NCI-H128 (cell line): ENCODE measurements around the gene PACSIN3.

ENCODE experiments used
- DNase-seq: peaks from one replicate; lab custom pipeline; 2025; ENCODE audit not compliant: unreplicated experiment; lab: John Stamatoyannopoulos, UW

The PACSIN3 gene

GRCh38 chr11:47177229-47177845, 8.9 kb downstream of the PACSIN3 start:
- DNase-seq: peak; percentile 66

DNA sequence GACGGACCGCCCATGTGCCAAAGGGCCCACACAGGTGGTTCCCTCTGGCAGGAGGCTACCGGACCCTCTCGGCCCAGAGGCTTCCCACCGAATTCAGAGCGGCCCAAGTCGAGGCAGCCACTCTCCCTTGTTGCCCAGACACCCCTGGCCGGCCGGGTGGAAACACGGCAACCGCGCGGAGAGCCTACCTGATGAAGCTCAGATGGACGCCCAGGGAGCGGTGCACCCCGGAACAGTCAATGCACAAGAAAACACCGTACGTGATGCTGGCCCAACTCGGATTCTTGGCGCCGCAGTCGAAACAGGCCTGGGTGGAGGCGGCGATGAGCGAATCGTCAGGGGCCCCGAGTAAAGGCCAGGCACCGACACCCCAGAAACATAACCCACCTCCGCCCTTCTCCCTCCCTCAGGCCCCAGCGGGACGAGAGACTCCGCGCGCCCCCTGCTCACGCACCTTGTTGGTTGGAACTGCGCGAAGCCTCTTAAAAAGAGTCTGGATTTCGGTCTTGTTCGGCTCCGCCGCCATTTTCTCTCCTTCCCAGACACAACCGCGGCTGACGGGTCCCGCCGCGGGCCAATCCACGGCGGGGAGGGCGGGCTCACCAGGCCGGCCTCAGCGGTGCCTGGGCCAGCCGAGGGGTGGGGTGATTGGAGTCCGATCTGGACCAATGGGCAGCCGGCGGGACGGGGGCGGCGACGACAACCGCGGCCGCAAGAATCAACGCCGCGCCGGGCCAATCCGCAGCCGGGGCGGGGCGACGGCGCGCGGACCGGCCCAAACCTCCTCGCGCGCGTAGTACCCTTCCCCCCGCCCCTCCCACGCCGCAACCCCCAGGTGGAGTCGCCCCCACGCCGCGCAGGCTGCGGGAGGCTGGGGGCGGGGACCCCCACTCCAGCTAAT, 9.7 kb downstream of the PACSIN3 start, which contains the start of gene ARFGAP2:
Gene ARFGAP2 (minus strand): TSS at position 552 of the 901 bp plus-strand sequence. CDS start 26 bp downstream, at position 526.
- DNase-seq: peak; percentile 90

DNA sequence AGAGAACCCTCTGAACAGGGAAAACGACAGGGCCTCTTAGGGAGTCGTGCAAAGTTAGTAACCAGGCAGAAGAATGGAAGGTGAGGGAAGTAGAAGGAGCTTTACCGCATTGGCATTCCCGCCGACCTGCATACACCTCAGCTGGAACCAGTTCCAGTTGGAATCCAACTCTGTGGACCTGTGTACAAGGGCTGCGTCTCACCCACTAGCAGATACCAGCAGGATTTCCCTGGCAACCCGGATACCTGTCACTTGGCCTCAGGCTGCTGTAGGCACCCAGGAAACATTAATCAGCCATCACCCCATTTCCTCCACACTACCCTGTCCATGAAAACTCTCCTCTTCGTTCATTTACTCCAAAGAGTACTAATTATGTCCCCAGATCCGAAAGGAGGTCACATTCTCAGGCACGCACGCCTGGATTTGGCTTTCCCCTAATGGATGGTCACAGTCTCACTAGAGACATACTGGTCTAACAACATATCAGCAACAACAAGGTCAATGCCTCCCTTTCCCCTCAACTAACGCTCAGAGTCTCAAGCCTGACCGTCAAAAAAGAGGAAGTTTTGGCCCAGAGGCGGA, 10.4 kb downstream of the PACSIN3 start:
- no peak for DNase-seq

DNA sequence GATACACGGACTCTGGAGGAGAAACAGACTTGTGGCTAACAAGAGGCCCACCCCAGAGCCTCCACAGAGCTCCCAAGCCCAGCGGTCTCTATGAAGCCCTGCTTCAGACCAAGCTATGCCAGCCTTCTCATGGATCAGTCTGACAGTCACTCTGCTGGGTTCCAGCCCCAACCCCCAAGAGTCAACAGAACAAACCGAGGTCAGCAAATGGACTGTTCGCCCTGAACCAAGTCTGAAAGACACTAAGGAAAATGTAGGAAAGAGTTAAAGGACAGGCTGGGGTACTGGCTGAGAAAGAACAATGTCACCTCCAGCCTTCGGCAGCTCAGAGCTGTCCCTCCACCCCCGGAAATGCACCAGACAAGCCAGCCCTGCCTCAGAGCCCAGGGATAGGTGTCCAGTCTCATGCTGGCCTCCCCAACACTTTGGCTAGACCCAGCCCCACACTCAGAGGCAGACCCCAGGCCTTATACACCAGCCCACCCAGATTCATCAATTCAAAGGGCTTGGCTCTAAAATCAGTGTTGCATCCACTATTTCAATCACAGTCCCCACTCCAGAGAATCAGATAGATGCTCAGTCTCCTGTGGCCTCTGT, 13.4 kb downstream of the PACSIN3 start:
- DNase-seq: no peak

DNA sequence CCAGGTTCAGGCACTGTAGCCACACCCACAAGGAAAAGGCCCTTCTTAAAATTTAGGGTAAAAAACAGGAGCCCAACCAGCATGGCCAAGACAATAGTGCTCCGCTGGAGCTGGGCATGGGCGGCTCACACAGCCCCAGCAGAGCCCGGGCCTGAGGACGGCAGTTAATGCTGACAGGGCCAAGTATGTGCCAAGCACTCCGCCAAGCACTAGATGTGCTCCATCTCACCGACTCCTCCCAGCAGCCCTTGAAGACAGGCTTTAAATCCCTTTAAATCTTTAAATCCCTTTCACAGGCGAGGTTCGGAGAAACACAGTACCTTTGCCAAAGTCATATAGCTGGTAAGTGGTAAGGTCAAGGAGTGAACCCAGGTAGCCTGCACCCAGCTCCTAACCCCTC, 14.4 kb downstream of the PACSIN3 start:
- no peak for DNase-seq

DNA sequence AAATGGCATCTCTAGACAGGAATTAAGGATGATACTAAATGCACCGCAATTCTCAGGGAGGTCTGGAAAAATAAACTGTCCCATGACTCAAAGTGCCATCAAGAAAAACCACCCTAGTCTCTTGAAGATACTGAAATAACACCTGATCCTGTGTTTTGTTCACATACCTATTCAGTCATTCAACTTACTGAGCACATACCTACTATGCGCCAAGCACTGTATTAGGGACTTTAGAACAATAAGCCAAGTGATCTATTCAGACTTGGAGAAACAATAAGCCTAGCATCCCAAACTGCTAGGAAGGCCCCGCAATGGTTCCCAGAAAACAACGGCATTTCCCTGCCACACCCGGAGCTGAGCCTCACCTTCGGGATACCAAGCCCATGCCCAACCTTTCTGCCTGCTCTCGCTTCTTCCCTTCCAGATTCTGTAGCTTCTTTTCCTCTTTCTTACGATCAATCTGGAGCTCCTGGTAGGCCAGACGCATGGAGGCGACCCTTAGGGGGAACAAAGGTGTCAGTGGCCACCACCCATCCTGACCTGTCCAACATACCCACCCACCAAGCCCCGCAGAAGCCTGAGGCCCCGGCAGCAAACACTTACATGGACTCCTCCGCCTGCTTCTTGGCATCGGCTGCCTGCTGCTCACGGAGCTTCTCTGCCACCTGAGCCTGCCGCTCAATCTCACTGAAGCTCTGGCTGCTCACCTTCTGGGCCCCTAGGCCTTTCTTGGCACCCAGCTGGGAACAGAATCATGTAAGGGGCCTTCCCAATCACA, 15.0 kb downstream of the PACSIN3 start:
- DNase-seq: no peak

DNA sequence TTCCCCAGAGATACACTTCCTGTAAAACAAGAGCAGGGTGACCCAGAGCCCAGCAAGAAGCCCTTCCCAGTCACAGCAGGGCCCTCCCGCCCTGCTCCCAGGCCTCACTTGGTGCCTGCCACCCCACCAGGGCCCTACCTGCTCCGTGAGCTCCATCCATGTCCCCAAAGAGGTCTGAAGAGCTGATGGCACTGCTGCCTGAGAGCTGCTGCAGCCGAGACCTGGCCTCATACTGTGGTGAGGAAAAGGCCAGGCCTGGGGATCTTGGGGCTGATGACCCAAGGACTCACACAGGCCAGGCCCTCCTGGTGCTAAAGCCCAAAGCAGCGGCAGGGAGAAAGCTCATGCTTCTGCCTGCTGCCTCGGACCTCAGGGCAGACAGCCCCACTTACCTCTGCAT, 19.9 kb downstream of the PACSIN3 start:
- DNase-seq: no peak

DNA sequence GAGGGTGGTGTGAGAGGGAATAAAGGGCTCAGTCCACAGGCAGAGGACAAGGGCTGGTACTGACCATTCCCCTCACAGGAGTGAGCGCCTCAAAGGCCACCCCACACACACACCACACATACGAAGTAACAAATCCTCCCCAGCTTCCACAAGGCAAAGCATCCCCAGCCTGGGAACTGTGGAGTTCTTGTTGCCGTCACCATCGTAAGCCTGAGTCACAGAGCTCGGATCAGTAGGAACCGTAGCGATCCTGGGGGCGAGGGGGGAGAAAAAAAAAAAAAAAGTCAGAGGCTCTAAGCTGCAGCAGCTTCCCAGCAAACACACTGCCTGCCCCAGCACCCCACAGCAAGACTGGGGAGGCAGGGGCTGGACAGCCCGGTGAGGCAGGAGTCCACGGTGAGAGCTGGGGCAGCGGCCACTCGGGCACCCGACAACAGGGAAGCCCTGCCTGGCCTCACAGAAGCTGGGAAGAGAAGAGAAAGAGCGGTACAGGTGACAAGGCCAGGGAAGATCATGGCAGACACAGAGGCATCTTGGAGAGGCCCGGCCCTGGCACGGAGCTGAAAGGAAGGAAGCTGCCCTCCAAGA, 20.9 kb downstream of the PACSIN3 start:
- DNase-seq: no peak

GRCh38 chr11:47164321-47164720, 21.9 kb downstream of the PACSIN3 start:
- DNase-seq: no peak

- DNase-seq: no peak
Observed at GRCh38 chr11:47163898-47164297, 22.3 kb downstream of the PACSIN3 start.

GRCh38 chr11:47163193-47163592, 23.0 kb downstream of the PACSIN3 start:
- no peak for DNase-seq

GRCh38 chr11:47162426-47162825, 23.8 kb downstream of the PACSIN3 start:
- no peak for DNase-seq

- DNase-seq: no peak
Observed at GRCh38 chr11:47161890-47162289, 24.3 kb downstream of the PACSIN3 start.

GRCh38 chr11:47161134-47161854, 24.9 kb downstream of the PACSIN3 start:
- peak; percentile 10 for DNase-seq

GRCh38 chr11:47160753-47161133, 25.5 kb downstream of the PACSIN3 start:
- no peak for DNase-seq

- DNase-seq: no peak
Observed at GRCh38 chr11:47158242-47158641, 28.0 kb downstream of the PACSIN3 start.

DNA sequence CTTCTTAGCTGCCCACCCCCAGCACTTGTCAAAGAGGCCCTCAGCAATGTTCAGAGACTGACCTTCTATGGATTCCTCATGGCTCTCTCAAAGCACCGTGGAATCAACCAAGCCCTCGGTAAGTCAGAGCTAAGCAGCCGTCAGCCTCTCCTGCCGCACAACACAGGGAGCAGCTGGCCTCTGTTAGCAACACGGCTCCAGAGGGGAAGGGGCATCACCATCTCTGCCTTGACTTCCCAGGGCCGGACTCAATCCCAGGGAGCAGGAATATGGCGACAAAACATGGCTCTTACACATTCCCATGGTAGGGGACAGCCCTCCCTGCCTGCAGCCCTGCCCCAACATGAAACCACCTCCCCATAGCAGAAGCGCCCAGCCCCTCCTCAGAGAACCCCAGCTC, 28.4 kb downstream of the PACSIN3 start:
- DNase-seq: no peak

DNA sequence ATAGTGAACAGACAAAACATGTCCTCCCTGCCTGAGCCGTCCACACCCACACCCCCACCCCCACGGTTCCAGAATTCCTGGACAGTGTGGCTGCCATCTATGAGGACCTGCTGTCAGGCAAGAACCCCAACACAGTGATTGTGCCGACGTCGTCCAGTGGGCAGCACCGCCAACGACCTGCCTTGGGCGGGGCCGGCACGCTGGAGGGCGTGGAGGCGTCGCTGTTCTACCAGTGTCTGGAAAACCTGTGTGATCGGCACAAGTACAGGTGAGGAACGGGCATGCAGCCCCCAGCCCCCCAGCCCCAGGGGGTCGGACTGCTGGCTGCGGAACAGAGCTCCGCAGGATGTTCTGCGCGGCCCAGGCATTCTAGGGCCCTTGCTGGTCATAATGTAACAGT, 29.3 kb downstream of the PACSIN3 start:
- DNase-seq: no peak

DNA sequence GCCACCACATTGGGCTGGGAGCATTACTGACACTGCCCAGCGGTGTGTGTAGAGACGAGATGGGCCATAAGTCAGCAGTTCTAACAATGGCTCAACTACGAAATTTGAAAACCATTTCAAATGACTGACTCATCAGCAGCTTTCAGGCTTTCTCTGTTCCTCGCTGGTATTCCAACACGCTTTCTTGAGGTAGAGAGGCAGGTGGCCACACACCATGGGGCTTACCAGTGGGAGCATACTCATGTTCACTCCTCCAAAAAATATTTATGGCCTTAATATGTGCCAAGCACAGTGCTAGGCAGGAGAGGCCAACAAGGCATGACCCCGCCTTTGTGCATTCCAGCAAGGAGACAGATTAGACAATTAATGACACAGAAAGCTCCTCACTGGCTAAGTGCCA, 29.9 kb downstream of the PACSIN3 start:
- no peak for DNase-seq

- DNase-seq: no peak
Observed at GRCh38 chr11:47155879-47156278, 30.4 kb downstream of the PACSIN3 start.
